COLO829 (cell line): Measurements from ENCODE around the gene PLCB2.

Source experiments
- DNase-seq: peaks from one replicate; pipeline ENCODE4 v3.0.0; 2012; ENCODE audit warnings: low spot score

PLCB2 gene

DNA sequence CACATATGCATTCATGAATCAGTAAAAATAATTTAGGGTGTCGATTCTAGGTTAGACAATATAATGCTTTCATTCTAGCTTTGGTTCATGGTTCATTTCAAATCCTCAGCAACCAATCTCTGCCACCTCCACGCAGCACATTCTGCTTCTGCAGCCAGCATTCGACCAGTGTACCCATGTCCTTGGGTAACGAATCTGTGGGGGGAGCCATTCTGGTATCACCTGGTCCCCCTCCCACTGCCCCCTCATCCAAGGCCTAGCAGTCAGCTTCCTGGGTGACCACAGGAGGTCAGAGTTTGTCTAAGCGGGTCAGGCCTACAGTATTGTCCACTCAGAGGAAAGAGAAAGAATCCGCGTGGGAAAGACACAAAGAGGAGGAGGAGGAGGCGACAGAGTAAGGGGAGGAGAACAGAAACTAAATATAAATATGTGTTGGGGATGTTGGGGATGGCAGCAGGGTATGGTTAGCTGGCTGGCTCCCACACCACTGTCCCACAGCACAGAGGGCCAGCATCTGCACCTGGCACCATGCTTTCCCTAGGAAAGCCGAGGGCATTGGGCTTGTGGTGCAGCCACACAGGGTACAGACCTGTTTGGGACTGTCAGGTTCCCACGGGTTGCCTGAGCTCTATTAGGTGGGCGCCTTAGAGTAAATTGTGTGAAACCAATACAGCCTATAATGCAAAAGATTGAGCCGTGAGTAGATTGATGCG lies 56.8 kb downstream of the PLCB2 start:
- no peak for DNase-seq

DNA sequence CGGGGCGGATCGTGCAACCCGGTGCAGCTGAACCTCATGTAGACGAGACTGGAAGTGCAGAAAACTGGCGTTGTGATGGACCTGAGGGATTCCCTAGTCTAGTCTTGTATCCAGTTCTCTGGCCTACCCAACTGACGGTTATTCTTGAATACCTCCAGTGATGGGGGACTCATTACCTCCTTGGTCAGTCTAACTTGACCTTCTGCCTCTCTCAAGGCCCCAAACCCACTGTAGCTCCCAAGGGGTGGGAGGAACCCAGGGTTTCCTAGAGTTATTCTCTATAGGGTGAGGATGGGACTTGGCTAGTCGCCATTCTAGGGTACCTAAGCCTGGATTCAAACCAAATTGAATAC lies 57.5 kb downstream of the PLCB2 start:
- DNase-seq = no peak

DNA sequence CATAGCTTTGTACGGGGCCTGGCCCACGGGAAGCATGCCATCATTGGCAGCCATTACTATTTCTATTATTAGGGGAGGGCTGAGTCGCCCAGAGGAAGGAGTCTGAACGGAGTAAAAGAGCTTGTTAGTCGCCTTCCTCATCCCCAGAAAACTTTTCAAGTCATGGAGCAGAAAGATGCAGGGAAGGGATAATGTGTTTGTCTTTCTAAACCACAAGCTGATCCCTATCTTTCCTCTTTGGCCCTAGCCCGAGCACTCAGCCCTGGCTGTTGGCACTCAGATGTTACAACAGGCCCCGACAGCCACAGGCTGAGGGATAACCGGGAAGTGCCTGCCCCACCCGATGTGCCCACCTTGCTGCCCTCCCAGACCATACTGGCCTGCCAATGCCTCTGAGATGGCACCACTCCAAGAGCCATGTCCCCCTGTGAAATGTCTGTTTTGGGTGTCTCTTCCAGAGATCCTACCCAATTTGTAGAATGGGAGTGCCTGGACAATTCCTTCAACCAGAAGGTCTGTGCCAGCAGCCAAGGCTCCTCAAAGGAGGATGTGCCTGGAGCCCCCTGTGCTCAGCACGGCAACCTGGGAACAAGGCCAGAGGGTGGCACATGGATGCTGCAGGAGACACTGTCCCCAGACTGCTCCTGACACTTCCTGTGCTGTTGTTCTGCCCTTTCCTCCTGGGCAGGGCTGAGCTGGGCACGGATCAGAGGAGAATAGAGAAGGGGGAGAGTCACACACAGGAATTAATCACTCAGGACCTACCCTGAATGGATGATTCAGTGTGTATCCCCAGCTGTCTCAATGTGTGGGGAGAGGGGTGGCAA lies 58.0 kb downstream of the PLCB2 start:
- no peak for DNase-seq

DNA sequence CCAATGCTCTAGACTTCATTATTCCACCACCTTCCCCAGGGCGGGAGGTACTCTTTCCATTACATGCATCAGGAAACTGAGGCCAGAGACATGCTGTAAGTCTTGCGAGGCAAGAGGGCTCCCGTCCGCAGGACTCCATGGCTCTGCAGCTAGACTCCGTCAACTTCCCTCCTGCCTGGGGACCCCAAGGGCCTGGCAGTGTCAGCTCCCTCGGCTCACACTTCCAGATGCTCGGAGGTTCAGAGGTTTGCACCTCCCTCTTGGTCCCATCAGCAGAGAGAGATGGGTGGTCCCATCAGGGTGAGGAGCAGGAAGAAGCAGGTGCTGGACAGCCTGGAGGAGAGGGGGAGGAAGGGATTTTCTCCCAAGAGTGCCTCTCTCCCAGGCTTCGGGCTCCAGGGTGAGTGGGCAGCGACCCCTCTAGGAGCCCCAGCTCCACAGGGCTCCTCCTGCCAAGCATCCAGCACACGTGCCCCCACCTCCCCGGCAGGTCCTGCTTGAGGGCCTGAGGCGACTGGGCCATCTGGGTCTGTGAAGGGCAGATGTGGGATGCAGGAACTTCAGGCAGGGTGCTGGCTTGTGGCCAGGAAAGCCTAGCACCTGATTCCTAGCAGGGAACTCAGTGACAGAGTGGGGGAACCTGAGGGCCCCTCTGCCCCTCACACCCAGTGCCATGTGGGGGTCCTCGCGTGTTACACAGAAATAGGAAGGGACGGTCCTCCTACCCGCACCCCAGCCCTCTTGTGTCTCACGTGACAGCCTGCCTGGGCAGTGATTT lies 59.5 kb downstream of the PLCB2 start:
- no peak for DNase-seq

DNA sequence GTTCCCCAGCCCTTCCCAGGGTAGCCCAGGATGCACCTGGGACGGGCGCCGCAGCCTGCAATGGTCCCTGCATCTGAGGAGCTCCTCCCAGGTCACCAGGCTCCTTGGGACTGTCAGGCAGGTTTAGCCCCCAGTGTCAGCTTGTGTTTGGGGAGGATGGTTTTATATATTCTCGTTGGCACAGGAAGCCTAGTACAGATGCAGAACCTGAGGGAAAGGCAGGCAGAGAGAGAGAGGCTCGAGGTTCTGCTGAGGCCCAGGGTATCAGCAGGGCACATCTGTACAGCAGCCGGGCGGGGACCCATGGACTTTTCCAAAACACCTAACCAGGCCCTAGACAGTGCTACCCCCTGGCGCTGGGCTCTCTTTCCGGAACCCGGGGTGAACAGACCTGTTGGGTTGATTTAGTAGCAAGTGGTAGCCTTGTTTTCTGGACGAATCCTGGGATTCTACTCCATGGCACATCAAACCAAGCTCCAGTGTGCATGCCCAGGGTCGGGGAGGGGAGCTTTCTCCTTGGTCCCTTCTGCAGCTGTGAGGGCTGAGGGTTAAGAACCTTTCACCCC lies 60.2 kb downstream of the PLCB2 start:
- DNase-seq = no peak

DNA sequence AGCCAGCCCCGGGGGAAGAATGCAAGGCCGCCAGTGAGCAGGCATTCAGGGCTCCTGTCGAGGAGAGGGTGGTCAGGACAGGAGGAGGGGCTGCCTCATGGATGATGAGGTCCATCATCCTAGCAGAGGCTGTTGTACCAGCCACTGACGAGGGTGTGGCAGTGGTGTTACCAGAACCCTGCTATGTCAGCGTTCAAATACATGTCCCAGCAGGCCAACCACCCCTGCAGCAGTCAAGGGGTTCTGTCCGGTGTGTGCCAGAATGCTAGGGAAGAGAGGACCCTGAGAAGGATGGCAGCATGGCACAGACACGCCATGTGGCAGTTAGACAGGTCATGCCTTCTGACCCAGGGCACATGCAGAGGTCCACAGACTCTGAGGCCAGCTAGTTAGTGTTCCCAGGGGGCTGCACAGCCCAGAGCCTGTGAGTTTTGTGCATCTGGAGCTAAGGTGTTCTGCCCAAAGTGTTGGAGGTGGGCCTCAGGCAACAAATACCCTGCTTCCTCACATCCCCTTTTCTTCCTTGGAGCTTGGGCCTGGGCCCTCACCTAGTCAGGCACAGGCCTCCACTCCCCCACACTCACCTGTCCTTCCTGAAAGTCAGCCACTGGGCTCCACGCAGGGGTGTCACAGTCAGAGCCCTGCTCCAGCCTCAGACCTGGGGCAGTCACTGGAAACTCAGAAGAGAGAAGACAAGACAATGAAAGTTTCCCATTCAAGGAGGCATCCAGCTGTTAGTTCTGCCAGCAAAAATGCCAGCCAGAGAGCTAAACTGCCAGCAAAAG lies 61.0 kb downstream of the PLCB2 start:
- no peak for DNase-seq

DNA sequence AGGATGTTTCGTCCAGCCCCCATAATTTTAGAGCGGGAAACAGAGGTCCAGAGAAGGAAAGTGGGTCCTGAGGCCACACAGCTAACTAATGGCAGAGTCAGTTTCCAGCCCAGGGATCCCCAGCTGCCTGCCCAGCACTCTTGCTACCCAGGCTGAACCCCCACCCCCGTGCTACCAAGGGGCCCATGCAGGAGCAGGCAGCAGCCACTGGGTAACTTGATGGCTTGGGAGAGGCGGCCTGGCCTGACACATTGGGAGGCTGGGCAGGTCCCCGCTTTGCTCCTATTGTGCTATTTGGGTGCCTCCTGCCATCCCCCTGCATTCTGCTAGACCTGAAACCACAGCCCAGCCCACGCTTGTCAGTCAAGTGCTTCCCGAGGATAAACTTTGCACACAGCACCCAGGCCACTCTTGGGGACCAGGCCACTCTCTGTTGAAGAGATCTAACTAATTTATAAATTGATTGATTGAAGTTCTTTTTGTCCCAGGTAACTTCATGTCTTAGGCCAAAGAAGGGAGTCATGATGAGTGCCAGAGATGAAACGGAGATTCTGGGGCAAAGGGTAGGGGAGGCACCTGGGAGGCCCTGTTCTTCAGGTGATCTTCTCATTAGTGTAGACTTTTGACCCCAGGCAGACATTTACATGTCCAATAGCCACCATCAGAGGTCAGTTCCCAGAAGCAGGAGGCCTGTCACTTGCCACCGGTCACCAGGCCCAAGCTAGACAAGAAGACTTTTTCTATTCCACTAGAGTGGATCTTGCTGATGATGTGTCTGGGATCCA lies 61.9 kb downstream of the PLCB2 start:
- no peak for DNase-seq

DNA sequence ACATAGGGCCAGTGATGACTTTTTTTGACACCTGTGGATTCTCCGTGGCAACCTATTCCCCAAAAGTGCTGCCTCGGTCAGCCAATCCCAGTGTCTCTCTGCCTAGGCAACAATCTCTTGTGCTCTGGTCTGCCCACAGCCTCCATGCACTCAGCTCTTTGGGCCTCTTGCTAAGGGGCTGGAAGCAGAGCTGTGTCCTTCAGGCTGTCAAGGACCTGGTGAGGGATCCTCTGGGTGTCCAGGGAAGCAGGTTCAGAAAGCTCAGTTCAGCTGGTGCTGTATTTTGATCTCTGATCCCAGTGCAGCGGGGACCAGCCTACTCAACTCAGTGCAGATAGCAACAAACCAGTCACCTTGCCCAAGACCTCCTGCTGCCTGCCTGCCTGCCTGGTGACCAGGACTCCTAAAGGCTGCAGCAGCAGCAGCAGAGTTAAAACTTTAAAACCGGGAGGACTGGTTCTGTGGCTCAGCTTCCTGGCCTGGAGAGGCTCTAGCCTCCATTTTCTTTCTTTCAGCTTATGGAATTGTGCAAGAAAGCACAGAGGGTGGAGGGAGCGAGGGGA lies 62.7 kb downstream of the PLCB2 start:
- no peak for DNase-seq

DNA sequence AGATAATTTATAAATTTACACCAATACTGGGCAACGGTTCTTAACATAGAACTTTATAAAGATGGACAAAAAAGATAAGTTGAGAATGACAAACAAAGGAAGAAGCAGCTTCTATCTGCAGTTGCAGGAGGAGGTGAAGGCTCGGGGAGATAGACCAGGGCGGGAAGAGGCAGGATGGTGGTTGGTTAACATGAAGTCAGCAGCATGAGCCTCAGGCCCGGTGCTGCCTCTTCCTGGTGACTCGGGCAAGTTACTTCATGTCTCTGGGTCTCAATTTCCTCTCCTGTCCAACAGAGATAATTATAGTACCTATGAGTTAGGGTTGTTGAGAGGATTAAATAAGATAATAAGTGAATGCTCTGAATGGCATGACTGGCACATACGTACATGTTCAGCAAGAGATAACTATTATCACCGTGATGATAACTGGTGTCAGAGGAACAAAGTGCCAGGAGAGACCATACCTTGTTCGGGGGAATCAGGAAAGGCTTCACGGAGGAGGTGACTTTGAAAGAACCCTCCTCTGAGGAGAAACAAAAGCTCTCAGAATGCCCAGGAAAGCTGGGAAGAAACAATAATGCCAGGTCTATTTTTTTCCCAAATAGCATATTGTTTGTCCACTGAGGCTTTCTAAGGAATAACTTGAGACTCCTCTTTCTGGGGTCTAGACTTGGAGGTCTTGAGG lies 64.5 kb downstream of the PLCB2 start:
- no peak for DNase-seq

DNA sequence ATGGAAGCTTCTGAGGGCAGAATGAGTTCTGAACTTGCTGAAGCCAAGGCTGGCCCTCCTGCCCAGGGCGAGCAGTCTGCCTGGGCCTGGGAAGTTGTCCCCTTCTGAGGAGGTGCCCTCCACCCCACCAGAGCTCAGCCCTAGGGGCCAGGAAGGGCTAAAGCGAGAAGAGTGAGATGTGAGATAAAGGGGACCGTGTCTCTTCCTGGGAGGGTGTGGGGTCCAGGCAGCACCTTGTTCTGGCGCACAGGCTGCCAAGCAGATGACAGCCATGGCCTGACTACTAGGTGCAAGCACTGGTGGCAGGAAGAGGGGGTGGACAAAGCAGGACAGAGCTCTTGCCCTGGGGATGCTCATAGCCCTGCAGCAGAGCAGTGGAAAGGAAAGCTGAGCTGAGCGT lies 65.1 kb downstream of the PLCB2 start:
- no peak for DNase-seq

DNA sequence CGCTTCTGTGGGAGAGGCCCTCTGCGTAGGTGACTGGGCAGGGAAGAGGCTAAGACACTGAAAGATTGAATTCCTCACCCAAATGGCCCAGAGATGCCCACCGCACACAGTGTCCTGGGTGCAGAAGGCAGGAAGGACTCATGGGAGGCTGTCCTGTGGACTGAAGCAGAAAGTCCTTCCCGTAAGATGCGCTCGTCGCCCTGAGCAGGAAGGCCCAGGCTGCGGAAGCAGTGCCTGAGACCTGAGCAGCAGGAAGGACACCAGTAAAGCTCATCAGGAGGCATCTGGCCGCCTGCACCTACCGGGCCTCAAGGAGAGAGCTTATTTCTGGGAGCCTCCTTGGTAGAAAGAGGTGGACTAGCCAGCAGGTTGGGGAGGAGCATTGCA lies 65.5 kb downstream of the PLCB2 start:
- DNase-seq = no peak

DNA sequence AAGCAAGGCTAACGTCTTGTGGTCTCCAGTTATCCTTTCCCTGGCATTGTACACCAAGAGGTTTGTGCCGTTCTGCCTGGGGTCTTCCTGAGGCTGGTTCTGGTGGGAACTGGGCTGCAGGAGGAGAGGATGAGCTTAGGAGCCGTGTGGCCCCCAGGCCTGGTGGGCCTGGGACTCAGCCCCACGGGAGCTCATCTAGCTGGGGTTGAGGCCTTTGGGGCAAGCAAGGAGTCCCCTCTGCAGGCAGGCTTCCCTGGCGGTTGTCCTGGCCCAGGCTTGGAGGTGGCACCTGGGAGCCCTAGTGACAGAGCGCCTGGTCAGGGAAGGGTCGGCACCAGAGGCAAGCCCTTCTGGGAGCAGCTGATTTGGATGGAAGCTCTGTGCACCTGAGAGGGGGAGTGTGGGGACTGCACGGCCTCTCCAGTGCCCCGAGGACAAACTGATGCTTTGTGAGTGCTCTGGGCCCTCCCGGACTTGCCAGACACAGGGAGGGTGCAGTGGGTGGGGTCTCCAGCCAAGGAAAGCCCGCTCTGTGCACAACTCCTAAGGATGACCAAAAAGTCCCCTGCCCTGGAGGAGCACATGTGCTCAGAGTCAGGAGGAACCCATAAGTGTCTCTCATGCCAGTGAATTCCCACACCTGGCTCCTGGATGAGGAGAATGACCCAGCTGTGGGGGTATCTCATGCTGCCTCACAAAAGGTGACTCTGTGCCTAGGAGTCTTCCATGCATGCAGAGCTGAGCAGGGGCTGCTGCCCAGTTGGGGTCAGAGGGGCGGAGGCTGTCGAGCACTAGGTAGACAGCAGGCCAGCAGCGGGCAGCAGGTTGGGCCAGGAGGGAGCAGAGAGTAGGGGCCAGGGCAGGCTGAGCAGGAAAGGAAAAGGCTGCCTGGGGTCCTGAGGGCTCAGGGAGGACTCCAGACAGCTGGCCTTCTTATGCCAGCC lies 66.2 kb downstream of the PLCB2 start:
- no peak for DNase-seq

DNA sequence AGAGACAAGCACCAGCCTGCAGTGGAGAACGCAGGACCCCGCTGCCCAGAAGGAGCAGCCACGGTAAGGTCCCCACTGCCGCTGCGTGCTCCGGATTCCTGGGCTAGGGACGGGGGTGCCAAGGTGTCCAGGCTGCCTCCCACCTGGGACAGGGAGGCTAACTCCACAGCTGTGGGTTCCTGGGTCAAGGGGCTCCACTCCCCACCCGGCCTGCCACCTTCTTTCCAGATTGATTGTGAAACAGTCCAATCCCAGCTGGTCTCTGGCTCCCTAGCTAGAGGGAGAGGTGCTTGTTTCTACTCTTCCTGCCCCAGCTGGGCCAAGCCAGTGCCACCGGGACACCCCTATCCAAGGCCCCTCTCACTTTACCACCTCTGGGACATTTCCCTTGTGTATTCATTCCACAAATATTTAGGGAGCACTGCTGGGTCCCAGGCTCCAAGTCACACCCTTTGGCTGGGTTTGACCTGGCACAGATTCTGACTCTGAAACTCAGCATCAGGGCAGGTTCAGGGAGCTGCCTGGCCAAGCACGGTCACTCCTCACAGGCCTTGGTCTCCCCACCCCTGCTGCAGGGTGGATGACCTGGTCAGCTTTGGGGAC lies 67.0 kb downstream of the PLCB2 start:
- DNase-seq = no peak

DNA sequence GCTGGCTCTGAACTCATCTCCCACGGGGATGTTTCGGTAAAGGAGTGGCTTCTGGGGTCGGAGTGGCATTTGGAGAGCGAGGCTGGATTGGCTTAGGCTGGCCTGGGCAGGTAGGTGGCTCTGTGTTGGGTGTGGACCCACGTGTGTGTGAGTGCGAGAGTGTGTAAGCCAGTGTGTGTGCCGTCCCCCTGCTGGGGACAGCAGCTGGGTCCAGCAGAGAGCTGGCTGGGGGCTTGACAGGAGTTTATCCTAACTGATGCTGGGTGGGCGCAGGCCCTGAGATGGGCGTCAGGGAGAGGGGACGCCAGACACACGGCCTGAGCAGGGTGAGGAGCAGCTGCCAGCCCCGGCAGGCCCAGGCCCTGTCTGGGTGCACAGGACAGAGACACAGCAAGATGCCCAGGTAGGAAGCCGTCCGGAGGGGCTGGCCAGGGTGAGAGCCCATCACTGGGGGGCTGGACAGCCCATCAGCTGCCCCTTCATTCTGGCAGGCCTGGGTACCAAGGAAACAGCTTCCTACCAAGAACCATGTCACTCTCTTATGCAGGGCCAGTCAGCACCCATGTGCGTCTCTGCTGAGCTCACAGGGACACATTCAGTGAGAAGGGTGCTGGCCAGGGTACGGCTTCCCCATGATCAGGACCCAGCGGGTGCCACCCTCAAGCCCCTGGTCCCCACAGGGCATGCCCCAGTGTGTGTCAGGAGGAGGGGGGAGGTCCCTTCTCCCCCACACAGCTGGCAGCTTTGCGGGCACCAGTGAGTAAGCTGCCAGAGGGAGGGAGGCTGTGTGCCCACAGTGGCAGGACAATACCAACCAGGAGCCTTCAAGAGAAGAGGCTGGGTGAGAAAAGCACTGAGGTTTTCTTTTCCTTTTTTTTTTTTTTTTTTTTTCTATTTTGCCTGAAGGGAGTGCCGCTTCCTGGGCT lies 67.8 kb downstream of the PLCB2 start:
- DNase-seq = no peak

DNA sequence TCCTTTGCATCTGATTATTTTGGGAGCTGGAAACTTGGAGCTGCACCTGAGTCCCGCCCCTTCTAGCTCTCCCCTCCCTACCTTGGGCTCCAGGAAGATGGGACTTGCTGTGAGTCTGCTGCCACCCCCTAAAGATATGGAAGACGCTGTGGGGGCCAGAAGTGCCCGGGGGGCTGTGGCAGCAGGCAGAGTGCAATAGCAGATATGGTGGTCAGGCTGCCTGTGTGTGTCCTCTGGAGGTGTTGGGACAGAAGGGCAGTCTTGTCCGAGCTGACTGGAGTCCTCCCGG lies 68.4 kb downstream of the PLCB2 start:
- no peak for DNase-seq

DNA sequence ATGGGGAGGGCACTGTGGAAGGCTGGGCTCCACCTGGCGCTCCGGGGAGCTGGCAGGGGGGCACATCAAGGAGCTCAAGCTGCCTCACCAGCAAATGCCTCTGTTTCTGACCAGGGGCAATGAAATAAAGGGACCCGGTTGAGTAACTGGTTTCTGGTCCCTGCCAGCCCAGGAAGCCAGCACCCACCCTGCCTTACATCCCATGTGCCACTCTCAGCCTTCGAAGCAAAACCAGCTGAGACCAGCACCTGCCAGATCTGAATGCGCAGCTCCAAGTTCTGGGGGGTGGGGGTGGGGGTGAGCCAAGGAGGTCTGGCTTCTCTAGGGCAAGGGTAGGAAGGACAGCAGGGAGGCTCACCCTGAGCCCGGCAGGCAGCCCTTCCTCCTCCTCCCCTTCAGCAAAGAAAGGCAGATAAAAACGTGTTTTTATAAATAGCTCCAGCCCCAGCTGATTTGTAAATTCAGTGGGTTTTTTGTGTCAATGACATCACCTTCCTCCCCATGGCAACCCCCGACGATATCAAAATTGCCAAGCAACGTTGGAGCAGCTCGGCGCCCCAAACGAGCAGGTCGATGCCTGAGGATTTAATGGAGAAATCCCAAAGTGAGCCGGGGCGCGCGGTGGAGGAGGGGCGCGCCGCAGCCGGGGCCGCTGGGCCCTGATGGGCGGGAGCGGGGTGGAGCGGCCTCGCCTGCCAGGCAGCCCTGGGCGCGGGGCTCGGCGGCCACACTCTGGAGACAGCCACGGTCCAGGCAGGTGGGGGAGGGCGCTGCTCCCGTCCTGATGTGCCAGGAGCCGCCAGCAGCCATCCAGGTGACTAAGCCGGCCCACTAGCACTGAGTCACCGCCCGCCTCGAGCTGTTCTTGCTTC lies 69.0 kb downstream of the PLCB2 start, which contains the start of gene PAK6:
TSS of gene PAK6 (plus strand) at position 532 of the 872 bp plus-strand sequence. CDS start 25,723 bp downstream, outside the sequence.
- peak; percentile 1 for DNase-seq
